Panc1 (cell line): Measurements from ENCODE around the gene SLC12A7.

Experiments
- CTCF ChIP-seq: fragments of 450-650 bp; IDR thresholded peaks from 2 replicates; pipeline ENCODE4 v1.5.1; 2017; ENCODE audit warnings: mild to moderate bottlenecking
- POLR2AphosphoS5 ChIP-seq: IDR thresholded peaks from 2 replicates; pipeline ENCODE4 v1.6.1; 2012; ENCODE audit warnings: mild to moderate bottlenecking, low read depth, low read length, moderate library complexity
- REST ChIP-seq, 2 experiments: IDR thresholded peaks; 2 replicates each; pipeline ENCODE4 v1.6.1; 2011 to 2012; ENCODE audit warnings: low read depth in 2 of 2, control low read depth in 1 of 2, low read length in 1 of 2, mild to moderate bottlenecking in 1 of 2, moderate library complexity in 1 of 2; ENCODE audit not compliant: insufficient read depth in 1 of 2
- SIN3A ChIP-seq: IDR thresholded peaks from 2 replicates; pipeline ENCODE4 v1.6.1; 2012; ENCODE audit warnings: low read depth, mild to moderate bottlenecking, low read length, moderate library complexity, borderline replicate concordance; ENCODE audit not compliant: insufficient read depth

GRCh38 chr5:1108865-1109174, 3.0 kb downstream of the SLC12A7 start:
- TF ChIP-seq CTCF = no peak
- no peak for TF ChIP-seq POLR2AphosphoS5
- 0 out of 2 replicates have a peak, but pooled peaks have one; percentile 45 for TF ChIP-seq SIN3A
- no peak for TF ChIP-seq REST (IDR thresholded peaks at IDR 0.05; ENCODE audit: insufficient read depth in 1 of 2, low read depth in 2 of 2, low read length in 1 of 2)
